HCT116 (cell line): ENCODE data around the gene SLC25A29. TPM values are rescaled to one million over a fixed set of nuclear protein-coding genes. Genes with fewer than 3 reads are reported as not detected.

Experiments used
- ATAC-seq: fragments of 200-7000 bp; cut with Tn5 transposase; 2 replicates; pipeline ENCODE4 v1.9.1; 2020; ENCODE audit warnings: mild to moderate bottlenecking, moderate library complexity
- BruUV-seq: library from RNA; stranded (reverse); fragments of 400-500 nt; replicated peaks from 2 replicates; lab custom pipeline; 2021; lab: Mats Ljungman, UMichigan
- CTCF ChIA-PET: fragments of 300-600 bp; sonication (Branson Sonifier 250); formaldehyde crosslinking; loops from one replicate; lab custom pipeline; 2021; ENCODE audit warnings: antibody characterized with exemption; lab: Charles Lee
- POLR2A ChIA-PET: fragments of 300-600, 350-600 bp; sonication (Branson Sonifier 250); formaldehyde crosslinking; loops from one replicate; lab custom pipeline; 2021; ENCODE audit warnings: antibody characterized with exemption; lab: Charles Lee
- RAD21 ChIA-PET, 2 experiments: fragments of 300-600 bp; sonication (Branson Sonifier 250); formaldehyde crosslinking; loops; one replicate each; lab custom pipeline; 2023; ENCODE audit warnings: low total read pairs in 2 of 2; ENCODE audit not compliant: uncharacterized antibody in 2 of 2, unreplicated experiment in 2 of 2, low non-redundant PET in 1 of 2; lab: Charles Lee
- DNase-seq: peaks from one replicate; pipeline ENCODE4 v3.0.0-alpha.2; 2010; ENCODE audit warnings: low read depth, low spot score
- H2AFZ ChIP-seq: fragments of 200-600 bp; shearing (Covaris generic), sonication (generic); 2 replicates; pipeline ENCODE4 v1.6.1; 2017; ENCODE audit warnings: low read depth, mixed run types, mixed read lengths, antibody characterized with exemption, low read length; ENCODE audit not compliant: poor library complexity, severe bottlenecking
- H3K27ac ChIP-seq: 2 replicates; pipeline ENCODE4 v1.5.1; 2012; ENCODE audit warnings: low read depth, low read length
- H3K27me3 ChIP-seq: fragments of 200-600 bp; sonication (generic); 2 replicates; pipeline ENCODE4 v1.6.1; 2016; ENCODE audit warnings: mixed run types, low read length, mixed read lengths; ENCODE audit not compliant: insufficient read depth
- H3K36me3 ChIP-seq, 2 experiments: fragments of 200-500 bp in 1 of 2; fragments of 200-600 bp in 1 of 2; sonication (Bioruptor generic) in 1 of 2; sonication (generic) in 1 of 2; 2 replicates each; pipeline versions ENCODE4 v1.5.1 to v1.6.1; 2014 to 2016; ENCODE audit warnings: low read length in 2 of 2, inconsistent platforms in 1 of 2, mixed read lengths in 1 of 2, mixed run types in 1 of 2; ENCODE audit not compliant: insufficient read depth in 2 of 2, control insufficient read depth in 1 of 2
- H3K4me1 ChIP-seq, 2 experiments: fragments of 200-600 bp in 1 of 2; sonication (generic) in 1 of 2; 2 replicates each; pipeline versions ENCODE4 v1.5.1 to v1.6.1; 2012 to 2017; ENCODE audit warnings: low read length in 2 of 2, inconsistent platforms in 1 of 2, mild to moderate bottlenecking in 1 of 2, mixed read lengths in 1 of 2, mixed run types in 1 of 2, moderate library complexity in 1 of 2; ENCODE audit not compliant: insufficient read depth in 2 of 2, control insufficient read depth in 1 of 2
- H3K4me2 ChIP-seq: fragments of 200-600 bp; sonication (generic); 2 replicates; pipeline ENCODE4 v1.6.1; 2017; ENCODE audit warnings: mixed run types, low read length, mixed read lengths
- H3K4me3 ChIP-seq, 2 experiments: fragments of 200-600 bp in 1 of 2; sonication (generic) in 1 of 2; replicated peaks in 1 of 2; 2 replicates each; pipeline ENCODE4 v1.5.1; 2011 to 2016; ENCODE audit warnings: low read length in 2 of 2, control low read depth in 1 of 2, low read depth in 1 of 2, mild to moderate bottlenecking in 1 of 2, mixed read lengths in 1 of 2, mixed run types in 1 of 2
- H3K79me2 ChIP-seq: fragments of 200-600 bp; sonication (generic); 2 replicates; pipeline ENCODE4 v1.6.1; 2017; ENCODE audit warnings: mild to moderate bottlenecking, mixed run types, low read length, moderate library complexity, mixed read lengths; ENCODE audit not compliant: insufficient read depth
- H3K9ac ChIP-seq: fragments of 200-600 bp; sonication (generic); 2 replicates; pipeline ENCODE4 v1.6.1; 2016; ENCODE audit warnings: low read length, mixed read lengths
- H3K9me2 ChIP-seq: fragments of 200-600 bp; sonication (generic), shearing (Covaris generic); 2 replicates; pipeline ENCODE4 v1.6.1; 2017; ENCODE audit warnings: mixed run types, mild to moderate bottlenecking, moderate library complexity; ENCODE audit not compliant: insufficient read depth
- H3K9me3 ChIP-seq, 2 experiments: fragments of 200-500 bp in 1 of 2; fragments of 200-600 bp in 1 of 2; sonication (Bioruptor generic) in 1 of 2; sonication (generic) in 1 of 2; 2 replicates each; pipeline ENCODE4 v1.6.1; 2014 to 2017; ENCODE audit warnings: low read length in 2 of 2, mixed read lengths in 2 of 2, inconsistent platforms in 1 of 2, low read depth in 1 of 2, mild to moderate bottlenecking in 1 of 2, mixed run types in 1 of 2, moderate library complexity in 1 of 2; ENCODE audit not compliant: control insufficient read depth in 1 of 2, insufficient read depth in 1 of 2
- H4K20me1 ChIP-seq: fragments of 200-600 bp; sonication (generic), shearing (Covaris generic); 2 replicates; pipeline ENCODE4 v1.6.1; 2017; ENCODE audit warnings: mixed run types, mild to moderate bottlenecking, moderate library complexity; ENCODE audit not compliant: insufficient read depth
- CBX3 ChIP-seq: IDR thresholded peaks from 2 replicates; pipeline ENCODE4 v1.6.1; 2012; ENCODE audit warnings: low read depth
- EGR1 ChIP-seq: IDR thresholded peaks from 2 replicates; pipeline ENCODE4 v1.6.1; 2012; ENCODE audit warnings: low read depth
- ELF1 ChIP-seq: IDR thresholded peaks from 2 replicates; pipeline ENCODE4 v1.6.1; 2012; ENCODE audit warnings: low read depth, borderline replicate concordance
- EZH2phosphoT487 ChIP-seq: fragments of 200-600 bp; IDR thresholded peaks from 2 replicates; pipeline ENCODE4 v1.6.1; 2018; ENCODE audit warnings: antibody characterized with exemption, borderline replicate concordance
- FOSL1 ChIP-seq: IDR thresholded peaks from 2 replicates; pipeline ENCODE4 v1.6.1; 2012; ENCODE audit warnings: low read depth
- JUND ChIP-seq: IDR thresholded peaks from 2 replicates; pipeline ENCODE4 v1.6.1; 2012
- POLR2A ChIP-seq: IDR thresholded peaks from 2 replicates; pipeline ENCODE4 v1.7.0; 2011; ENCODE audit warnings: borderline replicate concordance; ENCODE audit not compliant: insufficient read depth, insufficient read length; ENCODE audit errors: extremely low read depth
- RAD21 ChIP-seq: IDR thresholded peaks from 2 replicates; pipeline ENCODE4 v1.6.1; 2012; ENCODE audit warnings: low read depth, mild to moderate bottlenecking
- SP1 ChIP-seq: IDR thresholded peaks from 2 replicates; pipeline ENCODE4 v1.6.1; 2012; ENCODE audit warnings: low read depth
- SRF ChIP-seq: IDR thresholded peaks from 2 replicates; pipeline ENCODE4 v1.6.1; 2012; ENCODE audit warnings: low read depth
- TCF7L2 ChIP-seq: IDR thresholded peaks from 2 replicates; pipeline ENCODE4 v1.7.0; 2011; ENCODE audit warnings: borderline replicate concordance, inconsistent platforms; ENCODE audit not compliant: insufficient read depth, insufficient read length; ENCODE audit errors: extremely low read depth
- YY1 ChIP-seq: IDR thresholded peaks from 2 replicates; pipeline ENCODE4 v1.6.1; 2011; ENCODE audit warnings: low read length, low read depth, moderate library complexity, mild to moderate bottlenecking; ENCODE audit not compliant: insufficient replicate concordance; ENCODE audit errors: extremely low read depth
- ZFX ChIP-seq: fragments of 450-650 bp; IDR thresholded peaks from 2 replicates; pipeline ENCODE4 v1.6.1; 2017
- ZNF274 ChIP-seq: fragments of 200-500 bp; sonication (Bioruptor generic); IDR thresholded peaks from 2 replicates; pipeline ENCODE4 v1.6.1; 2014; ENCODE audit warnings: mild to moderate bottlenecking, low read depth, low read length, inconsistent platforms
- intact Hi-C: fragments of 100-400 bp; cut with micrococcal nuclease; formaldehyde crosslinking; loops from 2 replicates; pipeline ENCODE4 v1.10.0; 2022
- total RNA-seq: library from RNA; stranded (reverse); gene quantifications from one replicate; pipeline ENCODE4 v1.2.1, GENCODE V29; 2021; ENCODE audit not compliant: unreplicated experiment
- TF ChIP-seq, protein P1 (sequence below): IDR thresholded peaks from 2 replicates; pipeline ENCODE4 v1.6.1; 2012
- TF ChIP-seq, protein P2 (sequence below): IDR thresholded peaks from 2 replicates; pipeline ENCODE4 v1.6.1; 2012
- TF ChIP-seq, protein P3 (sequence below): IDR thresholded peaks from 2 replicates; pipeline ENCODE4 v1.6.1; 2011; ENCODE audit warnings: mild to moderate bottlenecking, low read length, moderate library complexity; ENCODE audit not compliant: insufficient replicate concordance; ENCODE audit errors: extremely low read depth

SLC25A29 gene
- total RNA-seq, 1 experiment from 2014 or later, result 38.7 TPM

DNA sequence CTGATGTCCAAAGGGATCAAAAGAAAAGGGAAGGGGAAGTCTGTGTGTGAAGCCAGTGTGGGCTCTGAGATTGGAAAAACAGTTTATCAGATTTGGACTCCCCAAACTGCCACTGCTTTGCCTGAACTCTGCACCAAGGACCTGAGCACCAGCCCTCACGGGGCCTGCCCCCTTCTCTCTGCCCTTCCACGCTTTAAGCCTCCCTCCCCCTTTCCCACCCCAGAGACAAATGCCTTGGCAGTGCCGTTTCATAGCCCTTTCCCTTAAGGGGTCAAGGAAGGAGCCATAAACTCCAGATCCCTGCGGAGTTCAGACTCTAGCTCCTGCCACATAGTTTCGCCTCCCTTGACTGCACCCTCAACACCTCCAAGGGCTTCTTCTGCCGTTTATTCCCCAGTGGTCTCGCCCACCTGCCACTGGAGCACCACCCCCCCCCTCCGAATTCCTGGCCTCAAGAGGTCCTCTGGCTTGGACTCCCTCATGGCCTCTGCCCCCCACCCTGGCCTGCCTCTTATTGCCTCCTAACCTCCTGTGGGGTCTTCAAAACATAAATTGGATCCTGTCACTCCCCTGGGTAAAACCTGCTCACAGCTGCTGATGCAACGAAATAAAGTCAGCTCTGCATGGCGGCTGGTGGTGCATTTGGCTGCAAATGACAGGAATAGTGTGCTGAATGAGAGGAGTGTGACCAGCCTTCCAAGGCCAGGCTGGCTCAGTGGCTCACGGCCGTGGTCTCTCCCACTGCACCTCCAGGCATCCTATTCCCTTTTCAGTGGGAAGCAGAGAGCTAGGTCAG lies 18.8 kb downstream of the SLC25A29 start:
- ChIA-PET RAD21 (no interaction called here), CTCF (interaction anchor here (0.6 to 3.6 kb wide), 2 partner anchors 9 to 33 kb away, joined by 3 to 19 read pairs; no protein-coding TSS in a partner anchor), POLR2A (no interaction called here)
- Histone ChIP-seq H3K4me2 (no peak overlapping the region), H3K4me3 (no peak overlapping the region), H3K9ac (no peak overlapping the region), H3K9me3 (no peaks in the 10 kb centered on the region), H3K79me2 (peaks cover 4% of the 10 kb centered on the region; the same call in 1 of the 2 replicates), H3K27ac (no peak overlapping the region), H2AFZ (no peak overlapping the region), H4K20me1 (0 out of 2 replicates have a peak, but pooled peaks cover 4% of the 10 kb centered on the region), H3K9me2 (no peaks in the 10 kb centered on the region), H3K4me1 (peaks cover 5 to 20% of the 10 kb centered on the region in 2 experiments; a peak in 2 of 4 replicates), H3K27me3 (no peaks in the 10 kb centered on the region), H3K36me3 (no peaks in the 10 kb centered on the region; a peak in 1 of 4 replicates)
- TF ChIP-seq, protein P1, sequence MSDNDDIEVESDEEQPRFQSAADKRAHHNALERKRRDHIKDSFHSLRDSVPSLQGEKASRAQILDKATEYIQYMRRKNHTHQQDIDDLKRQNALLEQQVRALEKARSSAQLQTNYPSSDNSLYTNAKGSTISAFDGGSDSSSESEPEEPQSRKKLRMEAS, result no peak
- no peak for TF ChIP-seq ZNF274
- TF ChIP-seq ELF1, result no peak
- TF ChIP-seq, protein P2, sequence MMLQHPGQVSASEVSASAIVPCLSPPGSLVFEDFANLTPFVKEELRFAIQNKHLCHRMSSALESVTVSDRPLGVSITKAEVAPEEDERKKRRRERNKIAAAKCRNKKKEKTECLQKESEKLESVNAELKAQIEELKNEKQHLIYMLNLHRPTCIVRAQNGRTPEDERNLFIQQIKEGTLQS, result no peak
- TF ChIP-seq FOSL1, result no peak
- no peak for TF ChIP-seq EGR1
- TF ChIP-seq, protein P3, sequence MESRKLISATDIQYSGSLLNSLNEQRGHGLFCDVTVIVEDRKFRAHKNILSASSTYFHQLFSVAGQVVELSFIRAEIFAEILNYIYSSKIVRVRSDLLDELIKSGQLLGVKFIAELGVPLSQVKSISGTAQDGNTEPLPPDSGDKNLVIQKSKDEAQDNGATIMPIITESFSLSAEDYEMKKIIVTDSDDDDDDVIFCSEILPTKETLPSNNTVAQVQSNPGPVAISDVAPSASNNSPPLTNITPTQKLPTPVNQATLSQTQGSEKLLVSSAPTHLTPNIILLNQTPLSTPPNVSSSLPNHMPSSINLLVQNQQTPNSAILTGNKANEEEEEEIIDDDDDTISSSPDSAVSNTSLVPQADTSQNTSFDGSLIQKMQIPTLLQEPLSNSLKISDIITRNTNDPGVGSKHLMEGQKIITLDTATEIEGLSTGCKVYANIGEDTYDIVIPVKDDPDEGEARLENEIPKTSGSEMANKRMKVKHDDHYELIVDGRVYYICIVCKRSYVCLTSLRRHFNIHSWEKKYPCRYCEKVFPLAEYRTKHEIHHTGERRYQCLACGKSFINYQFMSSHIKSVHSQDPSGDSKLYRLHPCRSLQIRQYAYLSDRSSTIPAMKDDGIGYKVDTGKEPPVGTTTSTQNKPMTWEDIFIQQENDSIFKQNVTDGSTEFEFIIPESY, result no peak
- TF ChIP-seq SRF, result no peak
- no peak for TF ChIP-seq POLR2A
- TF ChIP-seq ZFX, result no peak
- no peak for TF ChIP-seq SP1
- TF ChIP-seq EZH2phosphoT487, result no peak
- no peak for TF ChIP-seq CBX3
- TF ChIP-seq TCF7L2, result no peak
- no peak for TF ChIP-seq JUND
- no peak for TF ChIP-seq RAD21
- no peak for TF ChIP-seq YY1
- DNase-seq (no peak), ATAC-seq (no peak)
- intact Hi-C loops, result loop anchor here (5.0 kb wide), 1 partner anchor 90 kb away; the partner anchor contains the start of gene WDR25
- no TSS peak for BruUV-seq
